Embryonic facial prominence (tissue), 1 donor: ENCODE data around the gene ATP1A2.

Source experiments
- DNase-seq: peaks from one replicate; pipeline ENCODE4 v3.0.0-alpha.2; 2016; ENCODE audit errors: extremely low spot score

ATP1A2 gene

GRCh38 chr1:160146107-160146506, 30.5 kb downstream of the ATP1A2 start:
- DNase-seq, result no peak

- DNase-seq, result no peak
These were observed 32.6 kb downstream of the ATP1A2 start for GRCh38 chr1:160148121-160148520.

GRCh38 chr1:160149233-160149632, 33.7 kb downstream of the ATP1A2 start:
- DNase-seq, result no peak

- DNase-seq, result no peak
These were observed 34.2 kb downstream of the ATP1A2 start for GRCh38 chr1:160149716-160150115.

- DNase-seq, result no peak
These were observed 35.7 kb downstream of the ATP1A2 start, which contains the start of gene ATP1A4 for GRCh38 chr1:160151303-160151702. ATP1A4 (plus strand) TSS chr1:160151603; CDS start chr1:160152041, 438 bp downstream.

- DNase-seq, result no peak
These were observed 39.2 kb downstream of the ATP1A2 start for GRCh38 chr1:160154790-160155189.

GRCh38 chr1:160156361-160156760, 40.8 kb downstream of the ATP1A2 start:
- no peak for DNase-seq

- DNase-seq, result no peak
These were observed 41.6 kb downstream of the ATP1A2 start for GRCh38 chr1:160157174-160157573.

- no peak for DNase-seq
These were observed 42.5 kb downstream of the ATP1A2 start for GRCh38 chr1:160158031-160158430.

- no peak for DNase-seq
These were observed 43.0 kb downstream of the ATP1A2 start for GRCh38 chr1:160158534-160158933.

GRCh38 chr1:160159846-160160245, 44.3 kb downstream of the ATP1A2 start:
- DNase-seq, result no peak

GRCh38 chr1:160161965-160162705, 46.6 kb downstream of the ATP1A2 start:
- DNase-seq, result no peak

GRCh38 chr1:160162931-160163330, 47.4 kb downstream of the ATP1A2 start:
- no peak for DNase-seq

- no peak for DNase-seq
These were observed 48.1 kb downstream of the ATP1A2 start for GRCh38 chr1:160163615-160164014.

GRCh38 chr1:160164121-160164520, 48.6 kb downstream of the ATP1A2 start:
- DNase-seq, result no peak

GRCh38 chr1:160166166-160166868, 50.8 kb downstream of the ATP1A2 start:
- DNase-seq, result no peak

- no peak for DNase-seq
These were observed 51.5 kb downstream of the ATP1A2 start for GRCh38 chr1:160167056-160167455.

- DNase-seq, result no peak
These were observed 52.0 kb downstream of the ATP1A2 start for GRCh38 chr1:160167580-160167979.

- DNase-seq, result no peak
These were observed 52.5 kb downstream of the ATP1A2 start for GRCh38 chr1:160168016-160168415.

- no peak for DNase-seq
These were observed 53.2 kb downstream of the ATP1A2 start for GRCh38 chr1:160168609-160169369.

- DNase-seq, result no peak
These were observed 54.2 kb downstream of the ATP1A2 start for GRCh38 chr1:160169553-160170399.

GRCh38 chr1:160171354-160171753, 55.8 kb downstream of the ATP1A2 start:
- DNase-seq, result no peak
